Measurements from ENCODE around the gene KIAA1958.

- TF ChIP-seq, protein P1, sequence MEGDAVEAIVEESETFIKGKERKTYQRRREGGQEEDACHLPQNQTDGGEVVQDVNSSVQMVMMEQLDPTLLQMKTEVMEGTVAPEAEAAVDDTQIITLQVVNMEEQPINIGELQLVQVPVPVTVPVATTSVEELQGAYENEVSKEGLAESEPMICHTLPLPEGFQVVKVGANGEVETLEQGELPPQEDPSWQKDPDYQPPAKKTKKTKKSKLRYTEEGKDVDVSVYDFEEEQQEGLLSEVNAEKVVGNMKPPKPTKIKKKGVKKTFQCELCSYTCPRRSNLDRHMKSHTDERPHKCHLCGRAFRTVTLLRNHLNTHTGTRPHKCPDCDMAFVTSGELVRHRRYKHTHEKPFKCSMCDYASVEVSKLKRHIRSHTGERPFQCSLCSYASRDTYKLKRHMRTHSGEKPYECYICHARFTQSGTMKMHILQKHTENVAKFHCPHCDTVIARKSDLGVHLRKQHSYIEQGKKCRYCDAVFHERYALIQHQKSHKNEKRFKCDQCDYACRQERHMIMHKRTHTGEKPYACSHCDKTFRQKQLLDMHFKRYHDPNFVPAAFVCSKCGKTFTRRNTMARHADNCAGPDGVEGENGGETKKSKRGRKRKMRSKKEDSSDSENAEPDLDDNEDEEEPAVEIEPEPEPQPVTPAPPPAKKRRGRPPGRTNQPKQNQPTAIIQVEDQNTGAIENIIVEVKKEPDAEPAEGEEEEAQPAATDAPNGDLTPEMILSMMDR (conservative IDR thresholded peaks at IDR 0.05): no peak
- TF ChIP-seq ZFX (IDR thresholded peaks at IDR 0.05): no peak
These were observed 7.5 kb downstream of the KIAA1958 start for GRCh38 chr9:112494153-112494552.

Data from C4-2B (cell line).